ENCODE measurements around the gene CCNL2. TPM values are rescaled to one million over a fixed set of nuclear protein-coding genes. Genes with fewer than 3 reads are reported as not detected.

CCNL2 gene
- total RNA-seq, 1 experiment from 2014 or later, result 173 TPM

DNA sequence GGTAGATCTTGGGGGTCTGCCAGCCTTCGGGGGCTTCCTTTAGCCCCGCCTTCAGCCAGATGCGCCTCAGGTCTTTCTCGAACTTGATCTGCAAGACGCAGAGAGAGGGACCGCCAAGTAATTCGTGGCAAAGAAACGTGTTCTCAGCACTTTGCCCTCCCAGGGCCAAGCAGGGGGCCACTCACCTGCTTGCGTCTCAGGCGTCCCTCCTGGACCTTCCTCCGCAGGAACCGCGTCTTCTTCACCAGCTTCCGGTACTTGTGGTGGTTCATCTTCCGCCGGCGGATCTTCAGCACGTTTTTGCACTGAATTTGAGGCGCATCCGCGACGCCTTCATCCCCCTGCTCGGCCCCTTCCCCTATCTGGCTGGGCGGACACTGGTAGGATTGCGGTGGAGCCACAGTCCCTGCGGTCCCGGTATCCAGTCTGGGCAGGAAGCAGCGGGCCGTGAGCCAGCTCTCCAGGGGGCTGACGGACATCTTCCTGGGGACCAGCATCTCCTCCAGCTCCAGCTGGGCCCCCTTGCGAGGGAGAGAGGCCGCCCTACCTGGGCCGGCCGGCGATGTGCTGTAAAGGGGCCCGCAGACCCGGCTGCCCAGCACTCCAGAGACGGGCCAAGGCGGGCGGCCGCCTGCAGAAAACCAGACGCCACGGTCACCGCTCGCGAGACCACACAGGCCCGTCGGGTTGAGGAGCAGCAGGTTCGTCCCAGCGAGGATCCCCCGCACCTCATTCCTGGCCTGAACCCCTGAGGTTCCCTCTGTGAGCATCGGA, 25.1 kb downstream of the CCNL2 start:
- H4K20me1 ChIP-seq (ENCODE audit: control insufficient read depth, insufficient read depth, insufficient read length), result no peaks in the 10 kb centered on the region
- H3K18ac ChIP-seq (ENCODE audit: insufficient read length, low read depth, low read length), result no peak overlapping the region
- no peak overlapping the region for H2BK20ac ChIP-seq (ENCODE audit: low read depth, low read length, poor library complexity, severe bottlenecking)
- H4K5ac ChIP-seq (ENCODE audit: insufficient read length, low read depth, low read length), result no peak overlapping the region
- H2AFZ ChIP-seq (ENCODE audit: low read length), result no peak overlapping the region
- H3K36me3 Mint-ChIP-seq (ENCODE audit: insufficient read depth in 1 of 3, low read depth in 3 of 3), result peaks cover 6 to 20% (median 12%) of the 10 kb centered on the region in 3 experiments
- H3K4ac ChIP-seq (ENCODE audit: low read depth, low read length), result no peak overlapping the region
- H2AK5ac ChIP-seq (ENCODE audit: insufficient read length, low read length), result no peak overlapping the region
- no peak for DNase-seq
- H3K27ac Mint-ChIP-seq, result peak overlapping the region; percentile 10 to 95 (median 61); a peak in 4 of 7 replicates
- H4K91ac ChIP-seq (ENCODE audit: insufficient read length, low read depth, low read length), result no peak overlapping the region
- H3K27me3 Mint-ChIP-seq (ENCODE audit: low read depth), result peaks cover 2% of the 10 kb centered on the region; the same call in 1 of the 2 replicates
- H3K27me3 ChIP-seq (ENCODE audit: insufficient read depth, low read length), result no peaks in the 10 kb centered on the region
- H3K4me1 Mint-ChIP-seq, result peaks cover 5 to 10% of the 10 kb centered on the region in 2 experiments
- H3K27ac ChIP-seq (ENCODE audit: insufficient read length, low read depth, low read length), result no peak overlapping the region
- peaks cover 10% of the 10 kb centered on the region for H3K23me2 ChIP-seq (ENCODE audit: insufficient read length, low read depth, low read length, poor library complexity, severe bottlenecking)
- H2BK120ac ChIP-seq (ENCODE audit: low read depth, low read length, poor library complexity, severe bottlenecking), result no peak overlapping the region
- TF ChIP-seq, protein P1, sequence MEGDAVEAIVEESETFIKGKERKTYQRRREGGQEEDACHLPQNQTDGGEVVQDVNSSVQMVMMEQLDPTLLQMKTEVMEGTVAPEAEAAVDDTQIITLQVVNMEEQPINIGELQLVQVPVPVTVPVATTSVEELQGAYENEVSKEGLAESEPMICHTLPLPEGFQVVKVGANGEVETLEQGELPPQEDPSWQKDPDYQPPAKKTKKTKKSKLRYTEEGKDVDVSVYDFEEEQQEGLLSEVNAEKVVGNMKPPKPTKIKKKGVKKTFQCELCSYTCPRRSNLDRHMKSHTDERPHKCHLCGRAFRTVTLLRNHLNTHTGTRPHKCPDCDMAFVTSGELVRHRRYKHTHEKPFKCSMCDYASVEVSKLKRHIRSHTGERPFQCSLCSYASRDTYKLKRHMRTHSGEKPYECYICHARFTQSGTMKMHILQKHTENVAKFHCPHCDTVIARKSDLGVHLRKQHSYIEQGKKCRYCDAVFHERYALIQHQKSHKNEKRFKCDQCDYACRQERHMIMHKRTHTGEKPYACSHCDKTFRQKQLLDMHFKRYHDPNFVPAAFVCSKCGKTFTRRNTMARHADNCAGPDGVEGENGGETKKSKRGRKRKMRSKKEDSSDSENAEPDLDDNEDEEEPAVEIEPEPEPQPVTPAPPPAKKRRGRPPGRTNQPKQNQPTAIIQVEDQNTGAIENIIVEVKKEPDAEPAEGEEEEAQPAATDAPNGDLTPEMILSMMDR (conservative IDR thresholded peaks at IDR 0.05), result no peak
- H3K79me1 ChIP-seq (ENCODE audit: insufficient read depth, low read depth, low read length, poor library complexity, severe bottlenecking), result peaks cover 13% of the 10 kb centered on the region
- H3K9ac ChIP-seq (ENCODE audit: extremely low read depth, insufficient read length, low read length), result peak overlapping the region; percentile 92
- no peak overlapping the region for H2BK15ac ChIP-seq (ENCODE audit: low read depth, low read length)
- no peak overlapping the region for H3K23ac ChIP-seq (ENCODE audit: insufficient read length, low read depth, low read length)
- no peak overlapping the region for H3K14ac ChIP-seq (ENCODE audit: insufficient read depth, low read length)
- H3K56ac ChIP-seq (ENCODE audit: insufficient read length, low read depth, low read length), result no peak overlapping the region
- H4K8ac ChIP-seq (replicated peaks; ENCODE audit: insufficient read length, low read depth, low read length), result no peak overlapping the region
- H2BK5ac ChIP-seq (ENCODE audit: insufficient read length, low read length), result no peak overlapping the region
- peak overlapping the region; percentile 94 for H3K4me2 ChIP-seq (ENCODE audit: insufficient read depth, insufficient read length, low read length)
- no peaks in the 10 kb centered on the region for H3K9me3 ChIP-seq (ENCODE audit: control insufficient read depth, low read depth, low read length)
- no peak overlapping the region for H2BK12ac ChIP-seq (ENCODE audit: insufficient read length, low read depth, low read length)
- no peak overlapping the region for H3T11ph ChIP-seq (ENCODE audit: low read length)
- WGBS (ENCODE audit: extremely low coverage, insufficient read length, low lambda C conversion rate), result no CpG with 5 or more reads among the region's 52 CpGs
- no peaks in the 10 kb centered on the region; the same call in 1 of the 2 replicates for H3K4me1 ChIP-seq (ENCODE audit: insufficient read depth, low read length)
- H3K79me2 ChIP-seq (ENCODE audit: insufficient read depth, low read length), result peaks cover 4% of the 10 kb centered on the region; the same call in 1 of the 2 replicates
- H3K4me3 Mint-ChIP-seq, result peak overlapping the region; percentile 83 to 88
- no peaks in the 10 kb centered on the region for H3K9me3 Mint-ChIP-seq
